Loucy (cell line): Measurements from ENCODE around the gene FJX1.

Source experiments
- H2AFZ ChIP-seq: fragments of 200-600 bp; sonication (generic); 2 replicates; pipeline ENCODE4 v1.6.0; 2016; ENCODE audit warnings: antibody characterized with exemption, mild to moderate bottlenecking, low read length, moderate library complexity
- H3F3A ChIP-seq: fragments of 200-600 bp; 2 replicates; pipeline ENCODE4 v1.6.0; 2016; ENCODE audit warnings: antibody characterized with exemption, low read depth, mild to moderate bottlenecking
- H3K27me3 ChIP-seq: fragments of 200-600 bp; sonication (generic); 2 replicates; pipeline ENCODE4 v1.6.1; 2014; ENCODE audit warnings: low read length, mild to moderate bottlenecking; ENCODE audit not compliant: insufficient read depth, poor library complexity, severe bottlenecking
- H3K36me3 ChIP-seq: fragments of 200-600 bp; sonication (generic); 2 replicates; pipeline ENCODE4 v1.6.1; 2016; ENCODE audit warnings: low read length; ENCODE audit not compliant: insufficient read depth
- H3K4me1 ChIP-seq: fragments of 200-600 bp; sonication (generic); 2 replicates; pipeline ENCODE4 v1.5.1; 2014; ENCODE audit warnings: low read length, mild to moderate bottlenecking; ENCODE audit not compliant: insufficient read depth, poor library complexity, severe bottlenecking
- H3K4me2 ChIP-seq: fragments of 200-600 bp; sonication (generic); 2 replicates; pipeline ENCODE4 v1.6.0; 2014; ENCODE audit warnings: antibody characterized with exemption, low read length, low read depth, mild to moderate bottlenecking; ENCODE audit not compliant: poor library complexity, severe bottlenecking
- H3K4me3 ChIP-seq: fragments of 200-600 bp; sonication (generic); 2 replicates; pipeline ENCODE4 v1.5.1; 2014; ENCODE audit warnings: low read length, mild to moderate bottlenecking, mixed read lengths; ENCODE audit not compliant: poor library complexity, severe bottlenecking
- H3K79me2 ChIP-seq: fragments of 200-600 bp; sonication (generic); 2 replicates; pipeline ENCODE4 v1.6.1; 2014; ENCODE audit warnings: low read length; ENCODE audit not compliant: insufficient read depth
- H3K9ac ChIP-seq: fragments of 200-600 bp; sonication (generic); 2 replicates; pipeline ENCODE4 v1.6.0; 2014; ENCODE audit warnings: mild to moderate bottlenecking, low read depth, low read length, moderate library complexity; ENCODE audit not compliant: poor library complexity, severe bottlenecking
- H3K9me2 ChIP-seq: fragments of 200-600 bp; sonication (generic); replicated peaks from 2 replicates; pipeline ENCODE4 v1.6.1; 2016; ENCODE audit warnings: low read depth, low read length, mixed read lengths
- H3K9me3 ChIP-seq: fragments of 200-600 bp; sonication (generic); 2 replicates; pipeline ENCODE4 v1.6.1; 2014; ENCODE audit warnings: mild to moderate bottlenecking, antibody characterized with exemption, low read length, low read depth; ENCODE audit not compliant: insufficient read depth
- H4K20me1 ChIP-seq: fragments of 200-600 bp; sonication (generic); 2 replicates; pipeline ENCODE4 v1.6.0; 2014; ENCODE audit warnings: antibody characterized with exemption, low read length, mild to moderate bottlenecking; ENCODE audit not compliant: insufficient read depth, poor library complexity, severe bottlenecking
- EZH2phosphoT487 ChIP-seq: fragments of 200-600 bp; IDR thresholded peaks from 2 replicates; pipeline ENCODE4 v1.6.1; 2018; ENCODE audit warnings: antibody characterized with exemption, mild to moderate bottlenecking, moderate library complexity, borderline replicate concordance
- TF ChIP-seq, protein P1 (sequence below): fragments of 200-600 bp; sonication (generic); conservative IDR thresholded peaks from 2 replicates; pipeline ENCODE4 v1.5.1; 2014; ENCODE audit warnings: mild to moderate bottlenecking, antibody characterized with exemption, low read length

The FJX1 gene

DNA sequence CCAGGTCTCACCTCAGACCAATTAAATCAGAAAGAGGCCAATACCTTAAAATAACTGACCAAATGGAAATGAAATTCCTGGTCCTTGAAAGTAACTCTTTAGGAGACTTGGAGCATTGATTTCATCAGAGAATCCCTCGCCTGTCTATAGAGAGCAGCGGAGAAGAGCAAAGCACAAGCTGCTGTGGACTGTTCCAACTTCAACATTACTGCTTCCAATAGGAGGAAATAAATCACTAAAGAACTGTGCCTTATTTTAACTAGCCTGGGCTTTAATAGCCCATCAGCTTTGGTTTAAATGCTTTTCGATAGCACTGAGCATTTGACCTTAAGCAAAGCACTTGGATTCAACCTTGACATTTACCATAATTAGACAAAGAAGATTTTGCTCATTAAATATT is 32.0 kb upstream of the FJX1 start:
- H3K4me1 ChIP-seq = no peaks in the 10 kb centered on the region
- no peaks in the 10 kb centered on the region for H4K20me1 ChIP-seq
- H3K27me3 ChIP-seq = peaks cover 8% of the 10 kb centered on the region
- no peak overlapping the region for H3K4me2 ChIP-seq
- no peaks in the 10 kb centered on the region for H3K79me2 ChIP-seq
- no peaks in the 10 kb centered on the region for H3F3A ChIP-seq
- H3K9ac ChIP-seq = no peak overlapping the region
- no peaks in the 10 kb centered on the region for H3K9me2 ChIP-seq
- no peak for TF ChIP-seq EZH2phosphoT487
- TF ChIP-seq, protein P1, sequence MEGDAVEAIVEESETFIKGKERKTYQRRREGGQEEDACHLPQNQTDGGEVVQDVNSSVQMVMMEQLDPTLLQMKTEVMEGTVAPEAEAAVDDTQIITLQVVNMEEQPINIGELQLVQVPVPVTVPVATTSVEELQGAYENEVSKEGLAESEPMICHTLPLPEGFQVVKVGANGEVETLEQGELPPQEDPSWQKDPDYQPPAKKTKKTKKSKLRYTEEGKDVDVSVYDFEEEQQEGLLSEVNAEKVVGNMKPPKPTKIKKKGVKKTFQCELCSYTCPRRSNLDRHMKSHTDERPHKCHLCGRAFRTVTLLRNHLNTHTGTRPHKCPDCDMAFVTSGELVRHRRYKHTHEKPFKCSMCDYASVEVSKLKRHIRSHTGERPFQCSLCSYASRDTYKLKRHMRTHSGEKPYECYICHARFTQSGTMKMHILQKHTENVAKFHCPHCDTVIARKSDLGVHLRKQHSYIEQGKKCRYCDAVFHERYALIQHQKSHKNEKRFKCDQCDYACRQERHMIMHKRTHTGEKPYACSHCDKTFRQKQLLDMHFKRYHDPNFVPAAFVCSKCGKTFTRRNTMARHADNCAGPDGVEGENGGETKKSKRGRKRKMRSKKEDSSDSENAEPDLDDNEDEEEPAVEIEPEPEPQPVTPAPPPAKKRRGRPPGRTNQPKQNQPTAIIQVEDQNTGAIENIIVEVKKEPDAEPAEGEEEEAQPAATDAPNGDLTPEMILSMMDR = no peak
- H3K9me3 ChIP-seq = no peaks in the 10 kb centered on the region
- no peaks in the 10 kb centered on the region for H3K36me3 ChIP-seq
- H3K4me3 ChIP-seq = no peak overlapping the region
- H2AFZ ChIP-seq = no peak overlapping the region

DNA sequence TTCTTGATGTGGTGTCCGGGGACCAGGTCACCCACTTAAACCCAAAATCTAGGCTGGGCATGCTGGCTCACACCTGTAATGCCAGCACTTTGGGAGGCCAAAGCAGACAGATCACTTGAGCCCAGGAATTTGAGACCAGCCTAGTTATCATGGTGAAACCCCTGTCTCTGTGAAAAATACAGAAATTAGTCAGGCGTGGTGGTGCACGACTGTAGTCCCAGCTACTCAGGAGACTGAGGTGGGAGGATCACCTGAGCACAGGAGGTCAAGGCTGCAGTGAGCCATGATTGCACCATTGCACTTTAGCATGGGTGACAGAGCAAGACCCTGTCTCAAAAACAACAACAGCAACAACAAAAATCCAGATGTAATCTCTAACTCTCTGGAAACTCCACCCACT is 30.3 kb upstream of the FJX1 start:
- Histone ChIP-seq H3K9ac (no peak overlapping the region), H3K79me2 (no peaks in the 10 kb centered on the region), H3F3A (no peaks in the 10 kb centered on the region), H3K4me2 (no peak overlapping the region), H4K20me1 (no peaks in the 10 kb centered on the region), H3K27me3 (peaks cover 8% of the 10 kb centered on the region), H3K4me1 (peaks cover 3% of the 10 kb centered on the region), H2AFZ (no peak overlapping the region), H3K4me3 (no peak overlapping the region), H3K36me3 (no peaks in the 10 kb centered on the region), H3K9me2 (no peaks in the 10 kb centered on the region), H3K9me3 (no peaks in the 10 kb centered on the region)
- TF ChIP-seq, protein P1 = no peak

GRCh38 chr11:35588627-35589026 is 29.6 kb upstream of the FJX1 start:
- TF ChIP-seq, protein P1 = no peak
- no peak for TF ChIP-seq EZH2phosphoT487
- Histone ChIP-seq H2AFZ (no peak overlapping the region), H4K20me1 (no peaks in the 10 kb centered on the region), H3K9ac (no peak overlapping the region), H3K79me2 (no peaks in the 10 kb centered on the region), H3K9me3 (no peaks in the 10 kb centered on the region), H3K36me3 (no peaks in the 10 kb centered on the region), H3K27me3 (peaks cover 8% of the 10 kb centered on the region), H3F3A (no peaks in the 10 kb centered on the region), H3K4me2 (no peak overlapping the region), H3K4me3 (no peak overlapping the region), H3K4me1 (peaks cover 3% of the 10 kb centered on the region), H3K9me2 (no peaks in the 10 kb centered on the region)
